MM.1S (cell line): ENCODE data around the gene ID1.

Source experiments
- DNase-seq: peaks from one replicate; pipeline ENCODE4 v3.0.0-alpha.2; 2015
- H2AFZ ChIP-seq: fragments of 300-600 bp; sonication (generic); 2 replicates; pipeline ENCODE4 v1.6.0; 2016; ENCODE audit warnings: antibody characterized with exemption, low read length
- H3F3A ChIP-seq: fragments of 300-600 bp; sonication (generic); 2 replicates; pipeline ENCODE4 v1.6.1; 2016; ENCODE audit warnings: mild to moderate bottlenecking, antibody characterized with exemption, low read length, moderate library complexity, mixed read lengths; ENCODE audit not compliant: insufficient read depth
- H3K27ac ChIP-seq: fragments of 300-600 bp; sonication (generic); 2 replicates; pipeline ENCODE4 v1.5.1; 2016; ENCODE audit warnings: mild to moderate bottlenecking, low read length
- H3K27me3 ChIP-seq: fragments of 300-600 bp; sonication (generic); replicated peaks from 2 replicates; pipeline ENCODE4 v1.6.0; 2016; ENCODE audit warnings: low read length; ENCODE audit not compliant: insufficient read depth
- H3K36me3 ChIP-seq: fragments of 300-600 bp; sonication (generic); replicated peaks from 2 replicates; pipeline ENCODE4 v1.6.1; 2016; ENCODE audit warnings: mild to moderate bottlenecking, low read length, mixed read lengths; ENCODE audit not compliant: insufficient read depth
- H3K4me1 ChIP-seq: fragments of 300-600 bp; sonication (generic); 2 replicates; pipeline ENCODE4 v1.6.1; 2016; ENCODE audit warnings: low read length, mixed read lengths
- H3K4me2 ChIP-seq: fragments of 300-600 bp; sonication (generic); 2 replicates; pipeline ENCODE4 v1.6.0; 2016; ENCODE audit warnings: low read depth, low read length
- H3K4me3 ChIP-seq: fragments of 300-600 bp; sonication (generic); 2 replicates; pipeline ENCODE4 v1.5.1; 2016; ENCODE audit warnings: low read length, mixed read lengths
- H3K79me2 ChIP-seq: fragments of 300-600 bp; sonication (generic); 2 replicates; pipeline ENCODE4 v1.6.1; 2016; ENCODE audit warnings: mixed run types, low read length, mixed read lengths
- H3K9ac ChIP-seq: fragments of 300-600 bp; sonication (generic); 2 replicates; pipeline ENCODE4 v1.6.1; 2016; ENCODE audit warnings: low read length, mixed read lengths
- H3K9me2 ChIP-seq: fragments of 300-600 bp; sonication (generic); replicated peaks from 2 replicates; pipeline ENCODE4 v1.6.1; 2016; ENCODE audit warnings: mild to moderate bottlenecking, low read length, mixed read lengths; ENCODE audit not compliant: insufficient read depth
- H3K9me3 ChIP-seq: fragments of 300-600 bp; sonication (generic); replicated peaks from 2 replicates; pipeline ENCODE4 v1.6.1; 2016; ENCODE audit warnings: mild to moderate bottlenecking, low read length, mixed read lengths; ENCODE audit not compliant: insufficient read depth
- H4K20me1 ChIP-seq: fragments of 300-600 bp; sonication (generic); 2 replicates; pipeline ENCODE4 v1.6.1; 2016; ENCODE audit warnings: mild to moderate bottlenecking, low read length, moderate library complexity, mixed read lengths; ENCODE audit not compliant: insufficient read depth
- EZH2 ChIP-seq: fragments of 300-600 bp; sonication (generic); optimal IDR thresholded peaks from 2 replicates; pipeline ENCODE3; 2017; ENCODE audit warnings: low read depth, mild to moderate bottlenecking, antibody characterized with exemption, low read length, mixed read lengths
- EZH2phosphoT487 ChIP-seq: fragments of 300-600 bp; sonication (generic); IDR thresholded peaks from 2 replicates; pipeline ENCODE4 v1.6.1; 2018; ENCODE audit warnings: antibody characterized with exemption, low read length
- TF ChIP-seq, protein P1 (sequence below): fragments of 300-600 bp; sonication (generic); IDR thresholded peaks from 2 replicates; pipeline ENCODE4 v1.5.1; 2016; ENCODE audit warnings: antibody characterized with exemption, low read length, mixed read lengths

ID1 gene

DNA sequence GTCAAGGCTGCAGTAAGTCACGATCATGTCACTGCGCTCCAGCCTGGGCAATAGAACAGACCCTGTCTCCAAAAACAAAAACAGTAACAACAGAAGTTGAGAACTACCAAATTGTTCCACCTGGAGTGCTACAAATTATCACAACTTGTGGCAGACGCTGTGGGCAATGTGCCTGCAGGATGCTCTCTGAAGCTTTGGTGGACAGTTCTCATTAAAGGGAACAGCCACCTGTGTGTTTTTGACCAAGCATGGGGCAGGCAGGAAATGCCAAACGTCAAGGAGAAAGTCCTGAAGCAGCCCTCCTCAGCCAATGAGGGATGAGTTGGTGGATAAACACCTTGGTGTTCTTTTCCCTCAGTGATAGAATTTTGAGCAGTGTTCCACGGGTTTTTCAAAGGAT is 48.5 kb downstream of the ID1 start:
- TF ChIP-seq EZH2phosphoT487 = no peak
- TF ChIP-seq, protein P1, sequence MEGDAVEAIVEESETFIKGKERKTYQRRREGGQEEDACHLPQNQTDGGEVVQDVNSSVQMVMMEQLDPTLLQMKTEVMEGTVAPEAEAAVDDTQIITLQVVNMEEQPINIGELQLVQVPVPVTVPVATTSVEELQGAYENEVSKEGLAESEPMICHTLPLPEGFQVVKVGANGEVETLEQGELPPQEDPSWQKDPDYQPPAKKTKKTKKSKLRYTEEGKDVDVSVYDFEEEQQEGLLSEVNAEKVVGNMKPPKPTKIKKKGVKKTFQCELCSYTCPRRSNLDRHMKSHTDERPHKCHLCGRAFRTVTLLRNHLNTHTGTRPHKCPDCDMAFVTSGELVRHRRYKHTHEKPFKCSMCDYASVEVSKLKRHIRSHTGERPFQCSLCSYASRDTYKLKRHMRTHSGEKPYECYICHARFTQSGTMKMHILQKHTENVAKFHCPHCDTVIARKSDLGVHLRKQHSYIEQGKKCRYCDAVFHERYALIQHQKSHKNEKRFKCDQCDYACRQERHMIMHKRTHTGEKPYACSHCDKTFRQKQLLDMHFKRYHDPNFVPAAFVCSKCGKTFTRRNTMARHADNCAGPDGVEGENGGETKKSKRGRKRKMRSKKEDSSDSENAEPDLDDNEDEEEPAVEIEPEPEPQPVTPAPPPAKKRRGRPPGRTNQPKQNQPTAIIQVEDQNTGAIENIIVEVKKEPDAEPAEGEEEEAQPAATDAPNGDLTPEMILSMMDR = no peak
- TF ChIP-seq EZH2 = no peak
- Histone ChIP-seq H3K27me3 (no peaks in the 10 kb centered on the region), H3K9me2 (no peaks in the 10 kb centered on the region), H3K4me2 (no peak overlapping the region), H3K4me3 (no peak overlapping the region), H3F3A (0 out of 2 replicates have a peak, but pooled peaks cover 6% of the 10 kb centered on the region), H4K20me1 (no peaks in the 10 kb centered on the region), H3K36me3 (no peaks in the 10 kb centered on the region), H3K27ac (no peak overlapping the region), H3K79me2 (no peaks in the 10 kb centered on the region), H3K4me1 (no peaks in the 10 kb centered on the region), H3K9ac (no peak overlapping the region), H3K9me3 (no peaks in the 10 kb centered on the region), H2AFZ (no peak overlapping the region)
- no peak for DNase-seq

DNA sequence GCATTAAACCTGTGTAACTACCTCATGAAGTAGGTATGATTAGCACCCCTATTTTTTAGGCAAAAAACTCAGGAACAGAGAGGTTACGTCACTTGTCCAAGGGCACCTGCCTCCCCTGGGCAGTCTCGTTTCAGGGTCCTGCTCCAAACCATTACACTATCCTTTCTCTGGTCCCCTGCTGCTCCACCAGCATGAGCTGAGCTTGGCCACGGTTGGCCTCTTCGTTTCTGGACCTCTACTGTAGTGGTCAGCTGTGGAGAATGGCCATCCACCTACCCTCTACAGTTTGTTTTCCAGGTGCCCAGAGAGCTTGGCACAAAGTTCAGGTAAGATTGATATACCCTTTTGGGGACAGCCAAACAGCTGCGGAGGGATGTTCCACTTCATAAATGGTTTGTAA is 49.4 kb downstream of the ID1 start:
- Histone ChIP-seq H2AFZ (no peak overlapping the region), H3K79me2 (no peaks in the 10 kb centered on the region), H3K36me3 (no peaks in the 10 kb centered on the region), H3K9ac (no peak overlapping the region), H3K27me3 (no peaks in the 10 kb centered on the region), H3K27ac (no peak overlapping the region), H4K20me1 (no peaks in the 10 kb centered on the region), H3K4me1 (no peaks in the 10 kb centered on the region), H3K4me2 (no peak overlapping the region), H3K9me2 (no peaks in the 10 kb centered on the region), H3K9me3 (no peaks in the 10 kb centered on the region), H3K4me3 (no peak overlapping the region), H3F3A (0 out of 2 replicates have a peak, but pooled peaks cover 6% of the 10 kb centered on the region)
- no peak for DNase-seq
- TF ChIP-seq, protein P1 = no peak
- TF ChIP-seq EZH2 = no peak
- no peak for TF ChIP-seq EZH2phosphoT487
